Measurements from ENCODE around the gene EXOC2. TPM values are rescaled to one million over a fixed set of nuclear protein-coding genes. Genes with fewer than 3 reads are reported as not detected.

Gene EXOC2
- total RNA-seq, 4 donors from 2014 or later, result 18.1 to 32.3 (median 21.6) TPM

DNA sequence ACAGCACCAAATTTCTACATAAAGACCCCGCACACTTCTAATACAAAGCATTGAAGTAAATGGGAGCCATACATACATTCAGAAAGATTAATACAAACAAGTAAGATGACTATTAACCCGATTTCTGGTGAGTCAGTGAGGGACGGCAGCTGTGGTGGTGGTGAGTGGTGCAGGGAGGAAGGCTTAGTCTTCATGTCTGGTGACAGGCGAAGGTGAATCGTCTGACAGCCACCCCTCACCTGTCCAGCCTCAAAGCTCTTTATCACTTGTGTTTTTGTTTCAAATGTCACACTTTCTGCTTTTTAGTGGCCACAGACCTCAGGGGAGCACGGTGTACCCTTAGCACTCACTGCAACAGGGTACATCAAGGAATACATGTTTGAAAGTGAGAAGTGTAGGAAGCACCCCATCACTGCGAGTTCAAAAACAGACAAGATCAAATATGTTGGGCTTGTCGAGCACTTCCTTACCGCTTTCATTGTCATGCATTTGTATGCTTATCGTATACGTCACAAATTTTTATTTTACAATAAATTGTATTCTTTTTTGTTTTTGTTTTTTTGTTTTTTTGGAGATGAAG is 237.8 kb downstream of the EXOC2 start:
- TF ChIP-seq, protein P1, sequence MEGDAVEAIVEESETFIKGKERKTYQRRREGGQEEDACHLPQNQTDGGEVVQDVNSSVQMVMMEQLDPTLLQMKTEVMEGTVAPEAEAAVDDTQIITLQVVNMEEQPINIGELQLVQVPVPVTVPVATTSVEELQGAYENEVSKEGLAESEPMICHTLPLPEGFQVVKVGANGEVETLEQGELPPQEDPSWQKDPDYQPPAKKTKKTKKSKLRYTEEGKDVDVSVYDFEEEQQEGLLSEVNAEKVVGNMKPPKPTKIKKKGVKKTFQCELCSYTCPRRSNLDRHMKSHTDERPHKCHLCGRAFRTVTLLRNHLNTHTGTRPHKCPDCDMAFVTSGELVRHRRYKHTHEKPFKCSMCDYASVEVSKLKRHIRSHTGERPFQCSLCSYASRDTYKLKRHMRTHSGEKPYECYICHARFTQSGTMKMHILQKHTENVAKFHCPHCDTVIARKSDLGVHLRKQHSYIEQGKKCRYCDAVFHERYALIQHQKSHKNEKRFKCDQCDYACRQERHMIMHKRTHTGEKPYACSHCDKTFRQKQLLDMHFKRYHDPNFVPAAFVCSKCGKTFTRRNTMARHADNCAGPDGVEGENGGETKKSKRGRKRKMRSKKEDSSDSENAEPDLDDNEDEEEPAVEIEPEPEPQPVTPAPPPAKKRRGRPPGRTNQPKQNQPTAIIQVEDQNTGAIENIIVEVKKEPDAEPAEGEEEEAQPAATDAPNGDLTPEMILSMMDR (IDR thresholded peaks at IDR 0.05), result no peak
- no peak for DNase-seq (ENCODE audit: low spot score)
- ATAC-seq (ENCODE audit: low FRiP score), result no peak

DNA sequence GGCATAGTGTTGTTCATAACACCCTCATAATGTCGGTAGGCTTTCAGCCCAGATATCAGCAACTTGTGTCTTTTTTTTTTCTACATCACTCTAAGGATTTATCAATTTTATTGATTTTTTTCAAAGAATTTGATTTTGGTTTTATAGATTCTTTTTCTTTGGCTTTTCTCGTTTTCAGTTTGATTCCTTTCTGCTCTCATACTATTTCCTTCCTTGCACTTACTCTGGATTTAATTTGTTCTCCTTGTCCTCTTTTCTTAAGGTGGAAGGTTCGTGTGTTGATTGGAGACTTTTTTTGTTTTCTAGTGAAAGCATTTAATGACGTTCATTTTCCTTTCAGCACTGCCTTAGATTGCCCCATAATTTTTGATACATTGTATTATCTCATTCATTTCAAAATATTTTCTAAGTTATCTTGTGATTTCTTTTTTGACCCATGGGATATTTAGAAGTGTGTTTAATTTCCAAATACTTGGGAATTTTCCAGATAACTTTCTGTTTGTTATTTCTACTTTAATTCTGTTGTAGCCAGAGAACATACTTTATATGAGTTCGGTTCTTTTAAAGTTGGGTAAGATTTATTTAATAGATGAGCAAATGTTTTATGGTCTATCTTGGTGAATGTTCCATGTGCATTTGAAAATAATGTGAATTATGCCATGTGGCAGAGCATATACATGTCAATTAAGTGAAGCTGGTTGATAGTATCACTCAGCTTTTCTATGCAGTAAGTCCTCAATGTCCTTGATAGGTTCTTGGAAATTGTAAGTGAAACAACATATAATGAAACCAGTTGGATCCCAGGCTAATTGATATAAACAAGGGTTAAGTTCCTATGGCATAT is 238.6 kb downstream of the EXOC2 start:
- ATAC-seq (ENCODE audit: low FRiP score), result no peak
- no peak for DNase-seq (ENCODE audit: low spot score)
- TF ChIP-seq, protein P1 (IDR thresholded peaks at IDR 0.05), result no peak

DNA sequence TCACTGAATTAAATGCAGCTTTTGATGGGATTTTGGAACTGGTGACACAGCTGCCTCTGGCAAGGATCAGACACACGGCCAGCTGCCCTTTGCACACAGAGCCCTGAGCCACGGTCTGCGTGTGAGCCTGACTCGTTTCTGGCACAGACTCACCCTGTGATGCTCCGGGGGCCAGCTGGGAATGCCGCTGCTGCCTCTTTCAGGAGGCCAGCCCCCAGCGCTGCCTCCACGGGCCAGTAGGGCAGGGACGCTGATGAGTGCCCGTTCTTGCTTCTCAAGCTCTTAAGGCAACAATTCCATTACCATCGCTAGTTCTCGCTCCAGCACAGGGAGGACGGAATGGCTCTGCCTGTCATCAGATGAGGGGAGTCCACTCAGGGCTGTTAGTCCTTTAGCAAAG is 239.8 kb downstream of the EXOC2 start:
- DNase-seq (ENCODE audit: low spot score) (no peak), ATAC-seq (ENCODE audit: low FRiP score) (peak; percentile 56)
- TF ChIP-seq, protein P1 (IDR thresholded peaks at IDR 0.05), result no peak

DNA sequence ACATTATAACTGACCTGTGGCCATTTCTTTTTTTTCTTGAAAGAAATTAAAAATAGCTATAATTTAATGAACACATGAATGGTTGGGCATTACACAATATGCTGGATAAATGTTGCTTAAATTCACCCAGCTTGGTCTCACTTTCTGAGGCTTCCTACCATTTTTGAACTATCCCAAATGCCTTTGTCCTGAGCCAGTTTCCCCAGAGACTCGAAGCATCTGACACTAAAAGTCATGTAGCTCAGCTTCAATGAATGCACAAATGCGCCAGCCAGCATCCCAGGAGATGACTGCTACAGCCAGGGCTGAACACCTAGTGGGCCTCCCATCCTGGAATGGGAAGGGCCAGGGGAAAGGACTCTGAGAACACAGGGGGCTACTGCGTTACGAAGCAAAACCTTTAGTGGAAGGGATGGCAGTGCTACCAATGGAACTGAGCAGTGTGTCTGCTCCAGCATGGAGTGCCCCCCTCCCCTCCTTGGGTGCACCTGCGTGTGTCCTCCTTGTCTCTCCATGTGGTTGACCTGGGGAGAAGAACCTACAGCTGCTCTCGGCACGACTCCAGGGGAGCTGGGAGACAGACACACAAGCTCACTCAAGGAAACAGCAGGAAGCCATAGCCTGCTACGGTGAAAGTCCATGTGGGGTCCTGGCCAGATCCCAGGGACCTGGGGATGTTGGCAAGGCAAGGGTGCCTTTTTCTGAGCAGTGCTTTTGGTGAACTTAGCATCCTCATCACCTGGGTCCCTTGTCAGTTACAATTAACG is 240.5 kb downstream of the EXOC2 start:
- ATAC-seq (ENCODE audit: low FRiP score) (peak; percentile 26), DNase-seq (ENCODE audit: low spot score) (no peak)
- TF ChIP-seq, protein P1 (IDR thresholded peaks at IDR 0.05), result no peak

DNA sequence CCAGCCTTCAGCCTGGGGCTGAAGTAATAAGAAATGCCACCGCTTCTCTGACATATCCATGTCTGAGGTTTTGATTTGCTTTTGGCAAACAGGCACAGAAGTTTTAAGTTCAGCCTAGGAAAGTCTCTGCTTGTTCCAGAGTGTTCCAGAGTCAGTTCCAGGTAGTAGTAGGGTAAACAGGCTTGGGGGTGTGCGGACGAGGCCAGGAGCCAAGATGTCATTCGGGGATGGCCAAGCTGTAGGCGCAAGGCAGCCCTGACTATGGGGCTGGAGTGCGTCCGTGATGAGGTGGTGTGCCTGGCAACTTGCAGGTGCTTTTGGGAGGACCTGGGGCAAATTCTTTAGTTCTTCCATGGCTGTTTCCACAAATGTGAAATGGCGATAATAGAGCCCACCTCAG is 241.1 kb downstream of the EXOC2 start:
- ATAC-seq (ENCODE audit: low FRiP score) (no peak), DNase-seq (ENCODE audit: low spot score) (no peak)
- TF ChIP-seq, protein P1 (IDR thresholded peaks at IDR 0.05), result no peak

DNA sequence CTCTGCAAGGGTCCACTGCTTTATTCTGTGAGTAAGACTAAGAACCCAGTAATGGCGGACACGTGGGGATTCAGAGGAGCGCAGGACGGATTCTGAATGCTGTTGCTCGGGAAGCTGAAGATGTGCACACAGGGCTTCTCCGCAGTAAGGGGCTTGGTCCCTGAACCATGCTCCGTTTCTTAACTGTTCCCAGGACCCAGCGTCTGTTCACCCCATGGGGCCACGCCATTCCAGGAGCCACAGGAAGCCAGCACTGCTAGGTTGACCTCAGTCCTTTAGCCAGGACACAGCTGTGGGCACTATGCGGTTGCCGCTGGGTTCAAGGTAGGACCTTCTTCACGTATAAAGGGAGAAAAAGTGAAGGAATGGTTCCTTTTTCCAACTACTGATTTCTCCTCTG is 241.6 kb downstream of the EXOC2 start:
- TF ChIP-seq, protein P1 (IDR thresholded peaks at IDR 0.05), result no peak

More for the DNA sequence above, 241.6 kb downstream of the EXOC2 start:
- no peak for DNase-seq (ENCODE audit: low spot score)
- no peak for ATAC-seq (ENCODE audit: low FRiP score)
